ENCODE data around the gene ZDHHC8.

ZDHHC8 gene

DNA sequence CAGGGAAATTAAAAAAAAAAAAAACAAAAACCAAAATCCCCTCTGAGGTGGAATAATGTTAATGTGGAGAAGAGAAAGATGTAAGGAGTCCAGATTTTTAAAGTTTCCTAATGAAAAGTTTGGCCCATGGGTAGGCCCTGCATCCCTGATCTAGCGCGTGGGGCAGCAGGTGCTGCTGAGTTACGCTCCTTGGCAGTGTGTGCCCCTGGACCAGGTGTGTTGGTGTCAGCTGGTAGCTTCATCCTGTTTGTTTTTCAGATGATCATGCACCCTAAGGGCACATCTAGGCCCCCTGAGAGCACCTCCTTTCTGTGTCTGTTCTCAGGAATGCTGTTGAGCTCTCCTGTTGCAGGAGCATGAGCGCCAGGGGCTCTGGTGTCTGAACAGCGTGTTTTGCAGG is 44.8 kb upstream of the ZDHHC8 start:
- in situ Hi-C loops (cut with HindIII; ENCODE audit: low sequenced_read_pairs) = no loop called here
- H3K4me3 ChIP-seq (ENCODE audit: low read depth, low read length) = no peak overlapping the region
- DNase-seq (ENCODE audit: low read depth) = no peak
- TF ChIP-seq, protein P1, sequence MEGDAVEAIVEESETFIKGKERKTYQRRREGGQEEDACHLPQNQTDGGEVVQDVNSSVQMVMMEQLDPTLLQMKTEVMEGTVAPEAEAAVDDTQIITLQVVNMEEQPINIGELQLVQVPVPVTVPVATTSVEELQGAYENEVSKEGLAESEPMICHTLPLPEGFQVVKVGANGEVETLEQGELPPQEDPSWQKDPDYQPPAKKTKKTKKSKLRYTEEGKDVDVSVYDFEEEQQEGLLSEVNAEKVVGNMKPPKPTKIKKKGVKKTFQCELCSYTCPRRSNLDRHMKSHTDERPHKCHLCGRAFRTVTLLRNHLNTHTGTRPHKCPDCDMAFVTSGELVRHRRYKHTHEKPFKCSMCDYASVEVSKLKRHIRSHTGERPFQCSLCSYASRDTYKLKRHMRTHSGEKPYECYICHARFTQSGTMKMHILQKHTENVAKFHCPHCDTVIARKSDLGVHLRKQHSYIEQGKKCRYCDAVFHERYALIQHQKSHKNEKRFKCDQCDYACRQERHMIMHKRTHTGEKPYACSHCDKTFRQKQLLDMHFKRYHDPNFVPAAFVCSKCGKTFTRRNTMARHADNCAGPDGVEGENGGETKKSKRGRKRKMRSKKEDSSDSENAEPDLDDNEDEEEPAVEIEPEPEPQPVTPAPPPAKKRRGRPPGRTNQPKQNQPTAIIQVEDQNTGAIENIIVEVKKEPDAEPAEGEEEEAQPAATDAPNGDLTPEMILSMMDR (IDR thresholded peaks at IDR 0.05; ENCODE audit: low read depth, low read length, missing control alignments) = no peak

DNA sequence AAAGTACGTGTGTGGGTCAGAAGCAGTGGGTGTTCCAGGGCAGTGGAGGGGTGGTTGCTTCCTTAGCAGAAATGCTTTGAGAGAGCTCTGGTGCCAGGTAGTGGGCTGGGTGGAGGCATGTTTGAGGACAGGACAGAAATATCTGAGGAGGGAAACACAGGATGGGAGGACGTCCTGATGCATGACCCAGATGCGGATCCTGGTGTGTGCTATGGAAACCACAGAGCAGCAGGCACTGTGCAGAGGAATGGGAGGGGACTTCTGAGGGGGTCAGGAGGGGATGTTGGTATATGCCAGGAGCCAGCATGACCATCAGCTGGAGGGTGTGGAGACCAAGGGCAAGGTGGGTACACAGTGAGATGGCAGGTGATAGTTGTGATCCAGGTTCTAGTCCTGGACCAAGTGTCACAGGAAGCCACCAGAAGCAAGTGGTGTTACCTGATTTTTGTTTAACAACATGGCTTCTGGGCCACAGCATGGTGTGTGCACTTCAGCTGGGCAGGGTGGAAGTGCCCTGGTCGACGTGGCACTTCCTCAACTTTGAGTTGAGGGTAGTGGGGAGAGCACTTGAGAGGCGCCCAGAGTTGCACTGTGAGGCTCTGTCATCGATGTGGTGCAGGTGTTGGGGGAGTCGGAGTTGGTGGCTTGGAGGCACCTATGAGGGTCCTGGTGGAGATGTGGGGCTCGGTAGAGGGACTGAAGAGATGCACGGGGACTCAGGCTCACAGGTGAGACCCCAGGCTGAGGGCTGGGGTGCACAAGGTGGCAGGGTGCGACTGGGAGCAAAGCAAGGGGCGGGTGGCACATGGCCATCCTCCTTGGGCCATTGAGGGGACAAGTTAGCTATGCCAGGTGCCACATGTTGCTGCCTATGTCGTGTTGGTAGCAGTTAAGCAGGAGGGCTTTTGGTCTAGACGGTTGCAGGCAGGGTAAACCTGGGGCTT is 44.0 kb upstream of the ZDHHC8 start:
- no peak for DNase-seq (ENCODE audit: low read depth)
- in situ Hi-C loops (cut with HindIII; ENCODE audit: low sequenced_read_pairs) = no loop called here
- no peak overlapping the region for H3K4me3 ChIP-seq (ENCODE audit: low read depth, low read length)
- TF ChIP-seq, protein P1 (IDR thresholded peaks at IDR 0.05; ENCODE audit: low read depth, low read length, missing control alignments) = no peak

DNA sequence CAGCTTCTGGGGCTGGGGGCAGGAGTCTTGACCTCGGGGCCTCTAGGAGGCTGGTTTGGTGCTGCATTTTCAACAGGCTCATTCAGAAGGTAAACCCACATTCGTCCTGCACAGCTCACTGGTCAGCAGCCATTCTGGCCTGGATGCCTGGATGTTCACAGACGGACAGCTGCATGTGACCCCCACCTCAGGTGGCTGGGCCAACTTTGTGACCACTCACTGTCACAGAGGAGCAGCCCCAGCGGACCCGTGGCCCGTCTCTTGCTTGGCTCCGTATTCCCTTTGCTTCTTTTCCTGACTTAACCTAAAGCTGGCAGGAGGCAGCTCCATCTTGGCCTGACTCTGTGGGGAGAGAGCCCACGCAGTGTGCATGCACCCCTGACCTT is 43.3 kb upstream of the ZDHHC8 start:
- in situ Hi-C loops (cut with HindIII; ENCODE audit: low sequenced_read_pairs) = no loop called here
- TF ChIP-seq, protein P1 (IDR thresholded peaks at IDR 0.05; ENCODE audit: low read depth, low read length, missing control alignments) = no peak
- H3K4me3 ChIP-seq (ENCODE audit: low read depth, low read length) = no peak overlapping the region
- DNase-seq (ENCODE audit: low read depth) = no peak

DNA sequence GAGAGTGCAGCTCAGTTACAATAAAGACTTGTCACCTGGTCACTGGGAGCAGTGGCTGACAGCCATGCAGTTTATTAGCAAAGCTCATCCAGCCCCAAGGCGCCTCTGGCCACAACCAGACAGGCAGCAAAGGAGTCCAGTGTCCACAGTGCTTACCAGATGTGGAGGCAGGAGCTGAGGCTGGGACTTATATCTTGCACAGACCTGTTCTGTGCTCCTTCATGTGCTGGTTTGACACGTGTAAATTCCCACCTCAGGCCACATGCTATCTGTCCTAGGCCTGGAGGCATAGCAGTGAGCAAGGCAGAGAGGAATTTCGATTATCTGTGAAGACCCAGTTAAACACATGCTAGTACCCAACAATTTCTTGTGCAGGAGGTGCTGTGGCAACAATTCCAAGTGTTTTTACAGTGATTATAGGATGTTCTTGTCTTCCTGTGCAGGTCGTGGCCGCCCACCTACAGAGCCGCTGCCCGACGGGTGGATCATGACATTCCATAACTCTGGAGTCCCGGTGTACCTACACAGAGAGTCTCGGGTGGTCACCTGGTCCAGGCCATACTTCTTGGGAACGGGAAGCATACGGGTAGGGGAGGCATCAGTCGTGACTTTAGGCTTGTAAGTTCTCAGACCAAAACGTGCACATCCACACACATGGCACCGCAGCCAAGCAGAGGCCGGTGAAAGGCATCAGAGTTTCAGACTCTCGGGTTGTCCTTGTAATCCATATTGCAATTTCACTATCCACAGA is 42.2 kb upstream of the ZDHHC8 start:
- in situ Hi-C loops (cut with HindIII; ENCODE audit: low sequenced_read_pairs) = no loop called here

DNA sequence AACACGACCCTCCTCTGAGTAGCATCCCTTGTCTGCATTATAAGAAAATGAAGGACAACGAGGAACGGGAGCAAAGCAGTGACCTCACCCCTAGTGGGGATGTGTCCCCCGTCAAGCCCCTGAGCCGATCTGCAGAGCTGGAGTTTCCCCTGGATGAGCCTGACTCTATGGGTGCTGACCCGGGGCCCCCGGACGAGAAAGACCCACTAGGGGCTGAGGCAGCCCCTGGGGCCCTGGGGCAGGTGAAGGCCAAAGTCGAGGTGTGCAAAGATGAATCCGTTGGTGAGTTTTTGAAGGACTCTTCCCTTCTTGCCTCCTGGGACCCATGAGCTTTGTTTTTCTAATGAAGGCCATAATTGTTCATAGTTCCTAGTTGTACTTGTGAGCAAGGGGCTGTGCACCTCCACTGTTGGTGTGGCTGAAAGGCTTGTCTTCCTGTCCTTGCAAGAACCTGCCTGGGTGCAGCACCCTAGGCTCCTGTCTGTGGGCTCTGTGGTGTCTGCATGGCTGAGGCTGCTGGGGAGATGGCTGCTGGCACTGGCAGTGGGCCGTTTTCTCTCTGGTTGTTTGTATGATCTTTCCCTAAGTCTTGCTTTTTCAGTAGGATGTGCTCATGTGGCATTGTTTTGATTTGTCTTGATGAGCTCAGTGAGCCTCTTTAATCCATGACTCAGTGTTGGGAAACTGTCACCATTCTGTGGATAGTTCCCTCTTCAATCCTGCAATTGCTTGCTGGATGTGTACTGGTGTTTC is 41.5 kb upstream of the ZDHHC8 start:
- no peak overlapping the region for H3K4me3 ChIP-seq (ENCODE audit: low read depth, low read length)
- in situ Hi-C loops (cut with HindIII; ENCODE audit: low sequenced_read_pairs) = no loop called here
- DNase-seq (ENCODE audit: low read depth) = no peak
- TF ChIP-seq, protein P1 (IDR thresholded peaks at IDR 0.05; ENCODE audit: low read depth, low read length, missing control alignments) = no peak

More for the DNA sequence above, 42.2 kb upstream of the ZDHHC8 start:
- no peak for DNase-seq (ENCODE audit: low read depth)
- TF ChIP-seq, protein P1 (IDR thresholded peaks at IDR 0.05; ENCODE audit: low read depth, low read length, missing control alignments) = no peak
- no peak overlapping the region for H3K4me3 ChIP-seq (ENCODE audit: low read depth, low read length)

DNA sequence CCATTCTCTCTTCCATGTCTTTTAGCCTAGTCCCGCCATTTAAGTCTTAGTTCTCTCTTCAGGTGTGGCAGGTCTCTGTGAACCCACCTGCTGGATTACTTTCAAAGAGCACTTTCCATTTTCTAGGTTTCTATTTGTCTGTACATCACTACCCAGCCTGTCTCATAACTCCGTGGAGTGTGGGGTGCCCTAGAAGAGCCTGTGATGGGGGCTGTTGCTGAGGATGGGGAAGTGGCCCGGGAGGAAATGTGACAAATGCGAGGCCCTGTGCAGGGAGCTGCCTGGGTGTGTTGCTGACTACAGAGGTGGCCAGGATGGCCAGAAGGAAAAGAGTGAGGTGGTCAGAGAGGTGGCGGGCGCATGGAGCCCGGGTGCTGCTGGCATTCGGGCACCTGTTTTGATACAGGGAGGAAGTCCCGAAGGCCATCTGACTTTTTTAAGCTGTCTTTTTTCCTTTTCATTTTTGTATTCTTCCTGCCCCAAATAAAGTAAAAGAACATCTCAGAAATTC is 40.8 kb upstream of the ZDHHC8 start:
- TF ChIP-seq, protein P1 (IDR thresholded peaks at IDR 0.05; ENCODE audit: low read depth, low read length, missing control alignments) = no peak
- in situ Hi-C loops (cut with HindIII; ENCODE audit: low sequenced_read_pairs) = no loop called here
- no peak overlapping the region for H3K4me3 ChIP-seq (ENCODE audit: low read depth, low read length)
- DNase-seq (ENCODE audit: low read depth) = no peak
